Posterior cingulate gyrus (tissue), 11 donors: ENCODE data around the gene PFKP.

Experiments used
- DNase-seq, 10 donors: peaks; one replicate each; pipeline versions ENCODE4 v3.0.0 to v3.0.0-alpha.2; 2020 to 2021; ENCODE audit warnings: mixed read lengths in 3 of 10
- intact Hi-C: fragments of 100-400 bp; cut with DNase I; formaldehyde crosslinking; loops from one replicate; pipeline ENCODE4 v1.15.1; 2023

PFKP gene

DNA sequence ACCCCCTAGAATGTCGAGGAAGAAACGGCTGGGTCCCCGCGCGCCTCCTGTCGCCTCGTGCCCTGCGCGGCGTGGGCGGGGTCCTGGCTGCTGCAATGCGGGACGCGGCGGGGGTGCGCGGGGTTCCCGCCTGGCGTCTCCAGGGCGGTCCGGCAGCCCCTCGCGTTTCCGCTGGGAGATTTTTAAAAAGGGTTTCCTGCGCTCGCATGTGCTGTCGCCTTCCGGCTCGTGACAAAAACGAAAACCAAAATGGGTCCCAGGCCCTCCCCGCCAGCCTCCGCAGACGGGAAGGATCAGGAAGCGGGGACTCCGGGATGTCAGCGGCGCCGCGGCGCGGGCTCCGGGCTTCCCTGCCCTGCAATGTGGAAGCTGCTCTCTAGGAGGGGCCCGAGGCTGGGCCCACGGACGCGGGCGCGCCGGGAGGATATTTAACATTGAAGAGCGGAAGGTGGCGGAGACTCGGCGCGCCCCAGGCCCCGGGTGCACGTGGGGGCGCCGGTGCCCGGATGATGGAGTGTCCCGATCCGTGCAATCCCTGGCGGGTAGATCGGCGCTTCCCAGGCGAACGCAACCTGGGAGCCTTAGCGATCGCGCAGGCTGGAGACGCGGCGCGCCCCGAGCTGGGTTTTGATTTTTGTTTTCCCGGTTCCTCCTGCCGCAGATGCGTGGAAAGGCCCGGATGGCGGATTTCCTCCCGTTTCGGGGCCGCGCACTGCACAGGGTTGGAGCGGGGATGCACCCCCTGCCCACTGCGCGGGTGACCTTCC is 1.0 kb downstream of the PFKP start:
- intact Hi-C loops: no loop called here
- peak in 9 of 10 donors; percentile 32 to 95 (median 64) for DNase-seq

- DNase-seq: peak in 5 of 10 donors; percentile 26 to 89 (median 52)
- intact Hi-C loops: no loop called here
These were observed 1.8 kb downstream of the PFKP start for GRCh38 chr10:3068968-3069737.

DNA sequence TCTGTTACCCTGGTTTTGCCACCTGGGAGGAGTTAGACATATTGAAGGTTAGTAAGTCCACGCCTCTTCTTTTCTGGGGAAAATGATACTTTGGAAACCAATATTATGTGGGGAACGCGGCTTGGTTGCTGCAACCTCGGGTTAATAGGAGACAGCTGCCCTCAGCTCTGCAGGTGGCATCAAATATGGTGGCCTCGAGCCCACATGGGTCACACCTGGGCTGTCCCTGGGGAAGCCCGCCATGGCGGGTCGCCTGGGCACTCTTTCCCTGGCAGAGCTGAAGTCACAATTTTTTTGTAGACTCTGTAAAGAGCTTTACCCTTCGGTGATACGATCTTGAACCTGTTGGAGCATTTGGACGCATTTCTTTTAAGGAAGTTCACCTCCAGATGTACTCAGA is 2.5 kb downstream of the PFKP start:
- intact Hi-C loops: no loop called here
- DNase-seq: no peak

DNA sequence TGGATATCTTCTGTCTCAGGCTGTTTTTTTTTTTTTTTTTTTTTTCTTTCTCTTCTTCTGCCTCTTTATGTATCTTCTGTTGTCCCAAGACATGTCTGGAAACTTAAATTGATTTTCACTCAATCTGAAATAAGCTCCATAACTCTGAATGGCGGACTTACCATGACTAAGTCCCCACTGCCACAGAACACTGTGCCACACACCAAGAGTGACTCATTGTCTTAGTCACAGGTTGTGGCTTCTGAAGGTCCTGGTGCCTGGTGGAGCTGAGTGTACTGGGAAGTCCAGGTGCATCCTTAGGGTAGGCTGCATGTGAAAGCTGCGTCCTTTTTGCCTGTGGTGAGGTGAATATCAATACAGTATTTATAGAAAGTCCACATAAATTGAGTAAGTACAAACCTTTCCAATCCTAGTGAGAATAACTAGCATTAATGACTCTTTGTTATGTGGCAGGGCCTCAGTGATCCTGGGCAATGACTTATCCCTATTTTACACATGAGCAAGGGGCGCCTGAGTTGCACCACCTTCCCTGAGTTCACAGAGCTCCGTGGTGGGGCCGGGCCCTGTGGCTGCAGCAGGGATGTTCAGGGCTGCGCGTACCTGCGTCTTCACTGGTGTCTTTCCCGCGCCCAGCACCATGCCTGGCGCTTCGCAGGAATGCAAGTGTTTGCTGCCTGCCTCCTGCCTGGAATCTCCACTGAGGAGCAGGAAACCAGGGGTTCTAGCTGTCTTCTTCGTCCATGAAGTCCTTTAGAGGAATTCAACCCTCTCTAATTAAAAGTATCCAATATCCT is 4.3 kb downstream of the PFKP start:
- no peak for DNase-seq

DNA sequence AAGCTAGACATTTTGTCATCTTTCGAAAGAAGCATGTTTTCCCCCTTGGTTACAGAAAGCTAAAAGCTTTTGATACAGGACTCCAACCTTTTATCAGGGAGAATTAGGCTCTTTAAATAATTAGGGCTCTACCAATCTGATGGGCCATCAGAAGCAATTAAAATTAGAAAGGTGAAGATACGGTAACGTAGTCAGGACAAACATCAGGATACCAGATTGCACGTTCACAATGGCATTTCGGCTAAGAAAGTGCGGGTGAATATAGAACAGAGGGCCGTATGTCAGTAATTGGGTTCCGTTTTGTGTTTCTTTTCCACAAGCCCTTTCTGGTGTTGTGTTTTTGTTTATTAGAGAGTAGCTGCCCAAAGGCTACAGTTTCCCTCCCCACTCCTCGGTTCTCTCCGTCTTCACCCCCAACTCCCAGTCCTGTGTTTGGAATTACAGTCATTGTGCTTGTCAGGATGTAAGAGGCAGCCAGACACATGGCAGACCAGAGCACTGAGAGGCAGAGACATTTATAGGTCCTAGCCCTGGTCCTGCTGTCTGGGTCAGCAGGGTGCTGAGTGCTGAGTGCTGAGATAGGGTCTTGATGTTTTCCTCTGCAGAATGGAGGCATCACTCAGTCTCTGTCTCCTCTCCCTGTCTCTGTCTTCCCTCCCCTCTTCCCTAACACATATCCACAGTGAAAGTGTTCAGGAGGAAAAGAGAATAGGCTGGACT is 5.5 kb downstream of the PFKP start:
- intact Hi-C loops: no loop called here
- no peak for DNase-seq

More for the DNA sequence above, 4.3 kb downstream of the PFKP start:
- intact Hi-C loops: no loop called here

- DNase-seq: no peak
- intact Hi-C loops: no loop called here
These were observed 6.9 kb downstream of the PFKP start for GRCh38 chr10:3074145-3074665.

- intact Hi-C loops: no loop called here
- no peak for DNase-seq
These were observed 7.7 kb downstream of the PFKP start for GRCh38 chr10:3074985-3075600.

DNA sequence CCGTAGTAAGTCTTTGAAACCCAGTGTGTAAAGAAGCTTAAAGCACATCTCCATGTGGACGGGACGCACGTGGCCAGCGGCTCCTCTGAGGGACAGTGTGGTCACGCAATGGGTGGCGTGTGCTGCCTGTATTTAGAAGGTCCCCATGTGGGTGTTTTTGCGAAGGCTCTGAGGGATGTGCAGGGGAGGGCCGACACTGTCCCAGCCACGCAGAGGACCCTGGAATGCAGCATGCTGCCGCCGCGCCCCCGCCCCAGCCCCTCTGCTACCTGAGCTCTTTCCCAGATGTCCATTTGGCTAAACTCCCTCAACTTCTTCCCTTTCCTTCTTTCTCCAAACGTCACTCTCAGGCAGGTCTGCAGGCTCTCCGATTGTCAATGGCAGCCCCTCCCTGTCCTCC is 8.8 kb downstream of the PFKP start:
- intact Hi-C loops: no loop called here
- no peak for DNase-seq

- intact Hi-C loops: no loop called here
- DNase-seq: no peak
These were observed 10.2 kb downstream of the PFKP start for GRCh38 chr10:3077509-3077908.

DNA sequence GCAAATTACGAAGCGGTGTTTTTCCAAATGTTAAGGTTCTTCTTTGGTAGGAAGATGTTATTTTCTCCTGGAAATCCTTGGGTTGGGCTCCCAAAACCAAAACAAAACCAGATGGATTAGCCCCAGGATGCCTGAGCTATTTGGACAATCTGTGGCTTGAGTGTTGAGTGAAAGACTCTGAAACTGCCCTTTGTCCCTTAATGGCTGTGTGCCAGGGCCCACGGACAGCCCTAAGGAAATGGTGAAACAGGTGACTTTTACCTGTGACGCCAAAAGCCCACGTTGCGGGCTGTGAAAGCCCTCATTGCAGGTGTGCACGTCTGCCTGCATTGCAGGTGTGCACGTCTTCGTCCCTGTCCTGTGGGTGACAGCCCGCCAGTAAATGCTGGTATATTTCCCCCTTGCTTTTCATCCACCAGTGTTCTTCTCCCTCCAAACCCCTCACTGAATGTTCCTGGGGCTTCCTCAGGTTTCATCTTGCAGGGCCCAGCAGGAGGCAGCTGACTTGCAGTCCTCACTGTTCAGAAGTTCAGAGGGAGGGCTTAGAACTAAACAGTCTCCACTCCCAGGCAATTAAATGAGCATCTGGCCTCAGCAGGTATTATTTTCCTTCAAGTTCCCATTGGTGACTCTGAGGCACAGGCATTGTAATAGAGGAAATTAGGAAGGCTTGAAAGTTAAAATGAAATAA is 10.7 kb downstream of the PFKP start:
- intact Hi-C loops: no loop called here
- DNase-seq: no peak

GRCh38 chr10:3081383-3081981 is 14.1 kb downstream of the PFKP start:
- DNase-seq: no peak
- intact Hi-C loops: no loop called here

- no peak for DNase-seq
- intact Hi-C loops: no loop called here
These were observed 14.9 kb downstream of the PFKP start for GRCh38 chr10:3082290-3082689.

DNA sequence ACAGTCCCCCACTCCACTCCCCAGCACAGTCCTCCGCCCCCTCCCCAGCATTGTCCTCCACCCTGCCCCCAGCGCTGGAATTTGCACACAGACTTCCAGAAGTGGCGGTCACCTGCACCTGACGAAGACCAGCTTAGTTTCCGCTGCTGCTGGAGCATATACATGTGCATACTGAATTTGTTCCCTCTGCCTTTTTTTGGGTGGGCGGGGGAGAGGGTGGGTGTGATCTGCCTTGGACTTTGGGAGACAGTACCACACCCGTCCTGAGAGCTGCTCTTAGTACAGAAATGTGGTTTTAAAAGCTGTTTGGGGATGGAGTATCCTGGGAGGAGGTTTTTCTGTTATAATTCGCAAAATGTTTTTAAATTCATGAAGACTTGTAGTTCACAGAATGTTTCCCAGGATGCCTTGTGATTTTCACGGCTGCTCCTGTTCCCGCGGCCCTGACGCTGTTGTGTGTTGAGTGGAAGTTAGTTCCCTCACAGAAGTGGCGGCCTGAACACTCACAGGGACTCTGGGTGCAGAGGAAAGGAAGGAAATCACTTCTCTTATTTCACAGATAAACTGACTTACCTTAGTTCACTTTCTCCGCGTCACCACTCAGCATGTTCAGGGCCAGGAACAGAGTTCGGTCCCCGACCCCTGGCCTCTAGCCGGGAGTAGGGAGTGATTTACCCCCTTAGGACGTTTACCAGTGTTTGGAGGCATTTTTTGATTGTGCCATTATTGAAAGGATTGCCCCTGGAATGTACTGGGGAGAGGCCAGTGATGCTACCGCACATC is 18.6 kb downstream of the PFKP start:
- no peak for DNase-seq
- intact Hi-C loops: no loop called here

- peak in 1 of 10 donors; percentile 26 for DNase-seq
- intact Hi-C loops: no loop called here
These were observed 23.0 kb downstream of the PFKP start for GRCh38 chr10:3090388-3090787.

- DNase-seq: peak in 3 of 10 donors; percentile 8 to 81 (median 58)
- intact Hi-C loops: no loop called here
These were observed 23.8 kb downstream of the PFKP start for GRCh38 chr10:3090914-3091787.

DNA sequence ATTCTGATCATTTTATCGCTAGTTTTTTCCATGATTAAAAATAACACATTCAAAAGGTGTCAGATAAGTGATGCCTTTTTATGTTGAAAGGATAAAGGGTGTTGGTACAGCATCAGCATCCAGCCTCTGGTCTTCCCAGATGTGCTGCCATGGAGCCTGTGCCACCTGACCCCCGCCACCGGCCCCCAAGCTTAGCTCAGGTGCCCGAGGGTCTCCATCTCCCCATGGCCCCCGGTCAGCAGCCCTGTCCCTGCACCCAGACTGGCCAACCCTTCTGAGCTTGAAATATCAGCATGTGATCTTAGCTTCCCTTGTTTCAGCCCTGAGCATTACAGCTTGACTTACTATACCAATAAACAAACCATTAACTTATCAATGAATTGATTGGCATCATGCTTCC is 24.6 kb downstream of the PFKP start:
- peak in 2 of 10 donors; percentile 20 to 31 for DNase-seq
- intact Hi-C loops: no loop called here

DNA sequence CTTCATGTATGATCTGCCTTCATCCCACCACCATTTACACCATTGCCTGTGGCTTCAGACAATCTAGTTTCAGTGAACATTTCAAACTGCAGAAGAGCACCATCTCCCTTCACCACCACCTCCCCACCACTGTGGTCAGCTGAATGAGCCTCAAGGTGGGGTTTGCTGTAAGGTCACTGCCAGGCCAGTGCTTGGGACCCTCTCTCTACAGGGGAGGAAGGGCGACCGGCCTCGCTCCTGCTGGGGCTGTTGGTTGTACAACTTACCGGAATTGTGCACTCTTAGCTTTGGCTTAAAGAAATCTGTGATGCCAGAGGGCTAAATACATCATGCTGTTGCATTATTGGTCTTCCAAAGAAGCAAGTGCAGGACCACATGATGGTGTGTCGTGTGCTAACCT is 26.6 kb downstream of the PFKP start:
- intact Hi-C loops: no loop called here
- DNase-seq: peak in 2 of 10 donors; percentile 6 to 31
